ENCODE measurements around the gene GRIP1.

DNA sequence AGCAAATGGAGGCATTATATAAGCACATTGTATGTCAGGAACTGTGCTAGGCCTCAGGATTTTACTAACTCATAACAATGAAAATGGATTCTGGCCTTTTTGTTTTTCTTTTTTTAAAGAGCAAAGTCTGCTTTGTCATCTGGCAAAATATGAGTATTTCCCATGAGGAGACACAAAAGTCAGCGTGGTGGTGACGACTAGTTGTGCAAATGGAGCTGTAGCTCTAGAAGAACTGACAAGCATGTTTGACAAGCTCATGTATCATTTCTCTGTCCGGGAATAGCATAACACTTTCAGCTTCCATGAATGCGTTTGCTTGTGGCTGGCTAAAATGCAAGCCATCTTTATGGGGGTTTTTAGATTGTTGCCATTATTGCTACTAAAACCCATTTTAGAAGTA is 248.8 kb downstream of the GRIP1 start:
- TF ChIP-seq, protein P1, sequence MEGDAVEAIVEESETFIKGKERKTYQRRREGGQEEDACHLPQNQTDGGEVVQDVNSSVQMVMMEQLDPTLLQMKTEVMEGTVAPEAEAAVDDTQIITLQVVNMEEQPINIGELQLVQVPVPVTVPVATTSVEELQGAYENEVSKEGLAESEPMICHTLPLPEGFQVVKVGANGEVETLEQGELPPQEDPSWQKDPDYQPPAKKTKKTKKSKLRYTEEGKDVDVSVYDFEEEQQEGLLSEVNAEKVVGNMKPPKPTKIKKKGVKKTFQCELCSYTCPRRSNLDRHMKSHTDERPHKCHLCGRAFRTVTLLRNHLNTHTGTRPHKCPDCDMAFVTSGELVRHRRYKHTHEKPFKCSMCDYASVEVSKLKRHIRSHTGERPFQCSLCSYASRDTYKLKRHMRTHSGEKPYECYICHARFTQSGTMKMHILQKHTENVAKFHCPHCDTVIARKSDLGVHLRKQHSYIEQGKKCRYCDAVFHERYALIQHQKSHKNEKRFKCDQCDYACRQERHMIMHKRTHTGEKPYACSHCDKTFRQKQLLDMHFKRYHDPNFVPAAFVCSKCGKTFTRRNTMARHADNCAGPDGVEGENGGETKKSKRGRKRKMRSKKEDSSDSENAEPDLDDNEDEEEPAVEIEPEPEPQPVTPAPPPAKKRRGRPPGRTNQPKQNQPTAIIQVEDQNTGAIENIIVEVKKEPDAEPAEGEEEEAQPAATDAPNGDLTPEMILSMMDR (IDR thresholded peaks at IDR 0.05; ENCODE audit: low read depth, low read length), result no peak
- TF ChIP-seq POLR2A (IDR thresholded peaks at IDR 0.05; ENCODE audit: extremely low read depth, insufficient read length), result no peak
- no peak for TF ChIP-seq MYC (IDR thresholded peaks at IDR 0.05; ENCODE audit: low read depth, low read length)

Measured in NB4 (cell line).